HCEC 1CT (cell line): ENCODE measurements around the gene TMEM240.
"Not testable (repeated sequence)": the region's sequence is repeated elsewhere in the genome, so short reads cannot be mapped to it uniquely, and the experiment has no call there.

Experiments
- DNase-seq: peaks from one replicate; pipeline ENCODE4 v3.0.0-alpha.2; 2017

Gene TMEM240

DNA sequence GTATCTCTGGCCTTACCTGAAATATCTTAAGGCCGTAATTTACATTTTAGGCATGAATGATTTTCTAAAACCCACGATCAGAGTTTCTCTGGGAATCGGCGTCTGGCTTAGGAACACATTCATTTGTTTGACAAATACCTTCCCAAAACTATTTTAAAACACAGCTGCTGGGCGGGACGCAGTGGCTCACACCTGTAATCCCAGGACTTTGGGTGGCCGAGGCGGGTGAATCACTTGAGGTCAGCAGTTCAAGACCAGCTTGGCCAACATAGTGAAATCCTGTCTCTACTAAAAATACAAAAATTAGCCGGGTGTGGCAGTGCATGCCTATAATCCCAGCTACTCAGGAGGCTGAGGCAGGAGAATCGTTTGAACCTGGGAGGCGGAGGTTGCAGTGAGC is 16.5 kb upstream of the TMEM240 start:
- not testable (repeated sequence) for DNase-seq

DNA sequence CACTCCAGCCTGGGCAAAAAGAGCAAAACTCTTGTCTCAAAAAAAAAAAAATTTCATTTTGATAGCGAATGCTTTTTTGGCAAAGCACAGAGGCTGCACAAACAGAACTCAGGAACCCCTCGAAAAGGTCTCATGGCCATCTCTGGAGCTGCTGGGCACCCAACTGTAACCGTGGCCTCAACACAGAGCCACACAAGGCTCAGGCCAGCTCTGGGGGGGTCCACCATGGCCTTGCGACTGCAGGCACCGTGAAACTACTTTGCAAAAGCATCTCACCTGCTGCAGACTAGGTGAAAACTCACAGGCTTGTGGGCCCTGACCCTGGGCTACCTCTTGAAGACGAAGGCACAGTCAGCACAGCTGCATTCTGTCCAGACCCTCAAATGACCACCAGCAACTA is 16.1 kb upstream of the TMEM240 start:
- no peak for DNase-seq

DNA sequence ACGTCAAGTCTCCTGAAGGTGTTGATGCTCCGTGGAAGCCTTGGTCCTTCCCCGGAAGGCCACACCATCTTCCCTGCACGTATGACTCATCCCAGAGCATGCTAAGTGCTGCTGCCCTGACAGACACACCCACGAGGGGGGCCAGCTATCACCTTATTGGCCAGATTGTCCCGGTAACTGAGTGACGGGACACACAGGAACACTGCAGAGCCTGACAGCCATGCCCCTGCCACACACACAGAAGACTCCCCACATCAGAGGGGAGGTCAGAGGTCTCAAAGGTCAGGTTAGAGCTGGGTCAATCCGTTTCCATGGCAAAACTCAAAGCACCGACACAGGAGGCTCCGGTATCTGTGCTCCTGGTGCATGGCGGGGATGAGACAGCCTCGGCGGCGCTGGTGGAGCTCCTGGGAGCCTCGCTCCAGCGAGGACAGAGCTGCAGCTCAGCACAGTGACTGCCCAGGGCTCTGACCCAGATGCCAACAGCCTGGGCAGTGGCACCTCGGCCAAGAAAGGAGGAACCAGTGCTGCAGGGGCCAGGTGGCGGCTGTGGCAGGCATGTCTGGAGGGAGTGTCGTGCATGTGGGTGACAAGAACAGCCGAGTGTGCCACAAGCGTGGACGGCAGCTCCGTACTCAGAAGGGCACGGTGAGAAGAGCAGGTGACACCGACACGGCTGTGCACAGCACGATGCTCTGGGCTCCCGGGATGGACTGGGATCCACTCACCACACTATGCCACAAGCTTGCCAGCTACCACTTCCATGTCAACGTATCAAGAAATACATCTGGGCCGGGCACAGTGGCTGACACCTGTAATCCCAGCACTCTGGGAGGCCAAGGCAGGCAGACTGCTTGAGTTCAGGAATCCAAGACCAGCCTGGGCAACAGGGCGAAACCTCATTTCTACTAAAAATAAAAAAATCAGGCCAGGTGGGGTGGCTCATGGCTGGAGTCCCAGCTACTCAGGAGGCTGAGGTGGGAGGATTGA is 14.8 kb upstream of the TMEM240 start:
- peak; percentile 55 for DNase-seq

DNA sequence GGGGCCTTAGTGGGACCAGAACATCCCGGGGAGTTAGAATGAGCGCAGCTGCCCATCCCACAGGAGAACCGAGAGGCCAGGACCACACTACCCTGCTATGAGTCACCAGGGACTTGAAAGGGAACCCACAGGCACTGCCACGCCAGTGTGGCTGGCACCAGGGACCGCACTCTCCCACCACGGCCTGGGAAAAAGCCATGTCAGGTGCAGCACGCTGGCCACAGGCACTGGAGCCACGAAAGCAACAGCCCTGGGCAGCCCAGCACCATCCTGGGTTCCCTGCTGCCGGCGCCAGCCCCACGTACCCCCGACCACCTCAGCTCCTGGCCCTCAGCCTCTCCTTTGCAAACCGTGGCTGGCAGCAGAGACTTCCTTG is 14.1 kb upstream of the TMEM240 start:
- DNase-seq: no peak

DNA sequence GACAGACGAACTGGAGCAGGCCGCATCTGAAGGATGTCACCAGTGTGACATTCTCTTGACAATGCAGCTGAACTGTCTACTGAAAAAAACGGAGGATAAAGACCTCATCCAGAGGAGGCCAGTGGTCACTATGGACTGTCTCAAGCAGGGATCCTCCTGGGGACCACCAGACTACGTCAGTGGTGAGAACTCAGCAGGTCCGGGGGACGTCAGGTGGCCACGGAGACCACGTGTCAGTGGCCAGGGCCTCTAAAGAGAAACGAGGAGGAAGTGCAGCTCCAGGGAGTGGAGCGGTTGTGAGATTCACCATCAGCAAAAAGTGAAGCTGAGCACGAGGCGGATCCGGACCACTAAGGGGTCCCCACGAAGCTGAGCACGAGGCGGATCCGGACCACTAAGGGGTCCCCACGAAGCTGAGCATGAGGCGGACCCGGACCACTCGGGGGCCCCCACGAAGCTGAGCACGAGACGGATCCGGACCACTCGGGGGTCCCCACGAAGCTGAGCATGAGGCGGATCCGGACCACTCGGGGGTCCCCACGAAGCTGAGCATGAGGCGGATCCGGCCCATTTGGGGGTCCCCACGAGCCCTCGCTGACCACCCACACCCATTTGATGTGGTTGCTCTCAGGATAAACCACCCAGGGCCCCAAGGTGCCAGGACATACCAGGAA is 13.5 kb upstream of the TMEM240 start:
- no peak for DNase-seq

DNA sequence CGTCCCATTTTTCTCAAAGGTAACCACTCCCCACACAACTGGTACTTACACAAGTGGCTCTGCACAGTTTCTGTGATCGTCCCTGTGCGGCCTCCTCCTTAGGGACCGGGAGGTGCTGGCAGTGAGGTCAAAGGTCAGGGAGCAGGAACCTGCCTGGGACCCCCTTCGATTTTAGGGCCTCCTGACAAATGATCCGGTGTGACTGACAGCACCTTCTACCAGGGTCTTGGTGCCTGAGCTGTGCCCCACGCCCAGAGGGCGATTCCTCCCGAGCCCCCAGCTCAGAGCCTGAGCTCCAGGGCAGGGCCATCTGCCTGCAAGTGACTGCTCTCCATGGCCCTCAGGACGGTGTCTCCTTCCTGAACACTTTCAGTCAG is 11.8 kb upstream of the TMEM240 start:
- DNase-seq: no peak

DNA sequence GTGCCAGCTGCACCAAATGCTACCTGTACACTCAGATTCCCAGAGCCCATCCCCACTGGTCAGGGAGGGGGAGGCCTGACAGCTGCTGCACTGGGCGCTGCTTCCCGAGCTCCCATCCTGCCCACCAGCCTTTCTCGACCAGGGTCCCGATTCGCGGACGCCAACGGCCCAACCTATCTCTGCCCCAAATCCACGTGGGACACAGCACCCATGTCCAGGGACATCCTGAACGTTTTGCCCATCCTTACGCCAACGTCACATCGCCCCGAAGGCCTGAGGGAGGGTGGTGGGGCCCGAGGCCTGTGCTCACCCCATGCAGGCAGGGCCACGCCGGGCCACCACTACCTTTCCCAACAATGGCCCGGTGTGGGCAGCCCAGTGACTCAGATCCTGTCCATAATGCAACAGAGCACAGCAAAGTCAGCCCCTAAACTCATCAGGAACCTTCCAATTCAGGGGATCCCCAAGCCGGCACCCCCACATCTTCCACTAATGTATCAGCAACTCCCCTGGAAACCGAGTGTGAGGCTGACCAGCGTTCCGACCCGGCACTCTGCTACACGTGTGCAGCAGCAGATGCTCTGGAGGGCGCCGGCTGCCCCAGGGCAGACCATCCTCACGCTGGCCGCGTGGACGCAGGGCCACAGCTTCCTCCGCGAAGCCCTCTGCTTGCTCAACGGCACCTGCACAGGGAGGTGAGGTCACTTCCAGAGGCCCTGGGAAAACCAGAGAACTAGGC is 11.3 kb upstream of the TMEM240 start:
- no peak for DNase-seq

DNA sequence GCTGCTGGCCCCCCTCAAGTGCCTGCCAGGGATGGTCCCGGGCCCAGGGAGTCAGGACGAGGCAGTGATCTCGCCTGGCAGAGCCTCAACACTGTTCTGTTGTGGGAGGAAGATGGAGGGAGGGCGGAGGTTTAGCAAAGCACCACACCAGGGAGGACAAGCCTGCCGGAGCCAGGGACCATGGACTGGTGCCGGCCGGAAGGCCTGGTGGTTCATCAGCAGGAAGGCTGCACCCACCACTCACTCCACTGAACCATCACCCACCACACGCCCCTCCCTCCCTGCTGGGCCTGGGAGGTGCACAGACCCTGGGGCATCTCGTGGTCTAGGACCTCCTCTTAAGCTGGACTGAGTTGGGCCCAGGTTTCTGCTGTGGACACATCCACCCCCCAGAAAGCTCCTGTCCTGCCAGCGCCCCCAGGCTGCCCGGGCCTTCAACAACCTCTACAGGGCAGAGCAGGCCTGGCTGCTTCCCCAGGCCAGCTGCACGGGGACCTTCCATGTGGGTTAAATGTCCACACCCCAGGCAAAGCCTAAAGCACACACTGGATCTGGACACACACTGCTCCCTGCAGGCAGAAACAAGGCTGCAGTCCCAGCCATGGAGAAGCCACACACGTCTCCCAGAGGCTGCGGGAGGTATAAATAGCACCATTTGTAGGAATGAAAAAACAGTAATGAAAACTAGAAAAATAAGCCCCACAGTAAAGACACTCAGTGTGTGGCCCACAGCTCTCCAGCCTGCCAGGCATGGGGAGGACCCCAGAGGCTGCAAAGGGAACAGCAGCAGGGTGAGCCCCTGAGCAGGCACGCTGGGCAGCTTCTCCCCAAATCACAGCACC is 10.4 kb upstream of the TMEM240 start:
- DNase-seq: peak; percentile 23

DNA sequence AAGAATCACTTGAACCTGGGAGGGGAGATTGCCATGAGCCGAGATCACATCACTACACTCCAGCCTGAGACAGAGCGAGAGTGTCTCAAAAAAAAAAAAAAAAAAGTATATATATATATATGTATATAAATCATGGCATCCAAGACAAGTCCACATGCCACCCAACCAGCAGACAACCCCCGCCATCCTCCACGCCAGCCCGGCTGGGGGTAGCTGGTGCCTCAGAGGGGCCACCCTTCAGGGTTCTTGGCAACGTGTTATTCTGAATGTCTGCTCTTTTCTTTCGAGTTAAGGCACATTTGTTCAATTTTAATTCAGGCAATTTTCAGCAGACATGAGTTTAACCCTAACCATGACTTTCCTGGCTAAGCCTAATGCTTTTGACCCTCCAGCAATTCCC is 9.7 kb upstream of the TMEM240 start:
- DNase-seq: no peak

DNA sequence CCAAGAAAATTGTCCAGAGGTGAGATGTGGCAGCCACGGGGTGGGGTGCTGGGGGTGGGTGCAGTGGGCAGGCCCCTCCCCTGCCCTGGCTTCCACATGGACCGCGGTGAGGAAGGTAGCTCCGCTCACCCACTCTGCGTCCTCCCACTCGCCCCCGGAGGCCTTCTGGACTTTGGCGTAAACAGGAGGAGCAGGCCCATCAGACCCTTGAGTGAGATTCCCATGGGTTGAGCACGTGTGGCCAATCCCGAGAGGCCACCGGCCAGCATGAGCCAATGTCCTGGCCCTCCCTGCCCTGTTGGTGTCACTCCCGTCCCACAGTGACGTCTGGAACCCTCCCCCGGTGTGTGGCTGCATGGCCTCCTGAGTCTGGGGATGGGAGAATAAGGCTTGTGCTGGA is 8.2 kb upstream of the TMEM240 start:
- DNase-seq: no peak

DNA sequence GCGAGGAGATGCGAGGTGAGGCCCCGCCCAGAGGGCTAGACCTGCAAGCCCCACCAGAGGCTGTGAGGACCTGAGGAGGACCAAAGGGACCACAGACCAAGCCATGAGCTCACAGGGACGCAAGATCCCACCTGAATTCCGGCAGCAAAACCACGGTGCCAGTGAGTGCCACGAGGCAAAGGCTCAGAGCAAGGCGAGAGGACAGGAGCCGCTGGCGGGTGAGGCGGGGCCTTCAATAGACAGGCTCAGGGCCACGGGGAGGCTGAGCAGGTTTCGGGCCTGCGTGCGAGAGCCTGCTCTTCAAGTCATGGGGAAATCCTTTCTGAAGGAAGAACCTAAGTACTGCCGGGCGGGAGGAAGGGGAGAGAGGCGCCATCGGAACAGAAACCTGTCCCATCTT is 7.1 kb upstream of the TMEM240 start:
- no peak for DNase-seq

DNA sequence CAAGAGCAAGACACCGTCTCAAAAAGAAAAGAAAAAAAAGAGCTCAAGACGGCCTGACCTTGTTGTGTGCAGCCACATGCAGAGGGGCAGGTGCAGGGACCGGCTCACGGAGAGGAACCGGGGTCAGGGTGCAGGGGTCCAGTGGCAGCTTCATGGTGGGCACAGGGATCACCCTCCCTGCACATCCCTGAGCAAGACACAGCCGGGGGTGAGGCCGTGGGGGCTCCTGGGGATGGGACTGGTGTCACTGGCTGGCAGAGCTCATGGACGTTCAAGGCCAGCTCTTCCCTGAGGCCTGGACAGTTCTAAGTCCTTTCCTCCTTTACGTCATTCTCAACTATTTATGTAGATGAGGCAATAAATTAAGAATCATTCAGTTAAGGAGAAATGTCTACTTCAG is 6.6 kb upstream of the TMEM240 start:
- DNase-seq: no peak

DNA sequence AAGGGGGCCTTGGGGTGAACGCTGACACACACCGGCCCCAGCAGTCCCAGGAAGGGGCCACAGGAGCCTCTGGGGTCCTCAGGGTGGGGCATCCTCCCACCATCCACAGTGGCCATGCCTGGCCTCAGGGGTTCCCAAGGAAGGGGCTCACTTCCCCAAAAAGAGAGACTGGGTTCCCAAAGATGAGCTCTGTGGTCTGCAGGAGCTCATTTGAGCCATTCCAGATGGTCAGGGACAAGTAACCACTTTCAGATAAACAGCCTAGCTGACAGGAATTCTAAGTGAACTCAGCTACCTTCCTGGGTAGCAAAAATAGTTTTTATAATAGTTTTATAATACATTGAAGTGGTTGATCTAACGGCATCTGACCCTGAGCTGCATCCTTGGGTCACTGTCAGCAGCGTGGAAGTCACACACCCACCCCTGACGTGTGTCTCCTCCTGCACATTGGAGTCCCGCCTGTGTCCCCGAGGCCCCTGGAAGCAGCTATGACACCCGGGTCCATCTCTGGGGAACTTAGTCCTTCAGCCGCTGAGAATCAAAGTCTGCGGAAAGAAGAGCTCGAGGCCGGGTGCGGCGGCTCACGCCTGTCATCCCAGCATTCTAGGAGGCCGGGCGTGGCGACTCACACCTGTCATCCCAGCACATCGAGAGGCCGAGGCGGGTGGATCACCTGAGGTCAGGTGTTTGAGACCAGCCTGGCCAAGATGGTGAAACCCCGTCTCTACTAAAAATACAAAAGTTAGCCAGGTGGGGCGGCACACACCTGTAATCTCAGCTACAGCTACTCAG is 5.7 kb upstream of the TMEM240 start:
- DNase-seq: no peak

DNA sequence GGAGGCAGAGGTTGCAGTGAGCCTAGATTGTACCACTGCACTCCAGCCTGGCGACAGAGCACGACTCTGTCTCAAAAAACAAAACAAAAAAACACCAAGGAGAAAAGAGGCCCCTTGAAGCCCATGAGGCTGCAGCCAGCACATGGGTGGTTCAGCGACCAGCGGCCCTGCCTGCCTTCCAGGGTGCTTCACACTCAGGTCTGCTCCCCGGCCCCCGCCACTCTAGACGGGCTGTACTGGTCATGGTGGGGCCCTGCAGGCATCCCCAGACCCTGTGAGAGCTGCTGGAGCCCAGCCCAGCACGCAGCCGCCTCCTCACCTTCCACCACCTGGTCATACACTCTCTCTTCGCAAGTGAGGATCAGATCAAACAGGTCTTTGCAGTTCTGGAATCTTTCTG is 4.1 kb upstream of the TMEM240 start:
- DNase-seq: no peak

DNA sequence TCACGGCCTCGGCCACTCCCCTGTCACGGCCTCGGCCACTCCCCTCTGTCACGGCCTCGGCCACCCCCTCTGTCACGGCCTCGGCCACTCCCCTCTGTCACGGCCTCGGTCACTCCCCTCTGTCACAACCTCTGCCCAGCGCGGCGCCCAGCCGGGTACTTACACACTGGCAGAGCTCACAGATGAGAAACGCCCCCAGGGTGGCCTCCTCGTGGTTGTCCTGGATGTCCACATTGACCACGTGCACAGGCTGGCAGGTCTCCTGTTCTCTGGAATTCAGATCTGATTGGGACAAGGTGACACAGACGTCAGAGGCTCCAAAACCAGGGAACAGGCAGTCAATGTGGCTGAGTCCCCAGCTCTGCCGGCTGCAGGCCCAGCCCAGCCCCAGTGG is 3.3 kb upstream of the TMEM240 start:
- no peak for DNase-seq

DNA sequence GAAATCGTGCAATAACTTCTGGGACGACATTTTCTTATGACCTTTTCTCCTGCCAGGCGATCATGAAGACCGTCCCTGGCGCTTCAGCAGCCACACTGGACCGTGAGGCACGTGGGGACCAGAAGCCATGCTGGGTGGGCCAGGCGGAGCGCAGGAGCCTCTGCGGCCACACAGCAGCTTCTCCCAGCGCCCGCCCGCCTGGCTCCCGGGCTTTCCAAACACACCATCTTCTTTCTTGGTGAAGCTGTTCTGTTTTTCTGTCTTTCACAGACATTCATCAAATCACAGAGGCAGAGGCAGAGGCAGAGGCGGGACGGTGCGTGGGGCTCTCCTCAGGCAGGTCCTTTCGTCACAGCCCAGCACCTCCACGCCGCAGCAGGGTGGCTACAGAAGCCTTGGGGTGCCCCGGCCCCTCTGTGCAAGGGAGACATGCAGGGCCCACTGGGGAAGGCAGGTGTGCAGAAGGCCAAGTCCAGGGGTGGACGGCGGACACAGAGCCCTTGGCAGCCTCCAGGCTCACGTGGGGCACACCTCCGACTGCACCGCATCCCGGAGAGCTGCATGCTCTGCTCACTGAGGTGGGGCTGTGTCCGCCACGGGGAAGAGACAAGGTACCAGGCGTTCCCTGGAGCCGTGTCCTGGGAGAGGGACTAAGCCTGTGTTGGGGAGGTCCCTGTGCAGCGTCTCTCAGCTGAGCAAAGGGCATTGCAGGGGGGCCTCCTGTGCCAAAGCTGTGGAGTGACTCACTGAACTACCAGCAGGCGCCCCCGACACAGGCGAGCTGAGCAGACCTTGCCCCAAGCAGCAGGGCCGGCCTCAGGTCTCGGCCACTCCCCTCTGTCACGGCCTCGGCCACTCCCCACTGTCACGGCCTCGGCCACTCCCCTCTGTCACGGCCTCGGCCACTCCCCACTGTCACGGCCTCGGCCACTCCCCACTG is 2.6 kb upstream of the TMEM240 start:
- DNase-seq: no peak

DNA sequence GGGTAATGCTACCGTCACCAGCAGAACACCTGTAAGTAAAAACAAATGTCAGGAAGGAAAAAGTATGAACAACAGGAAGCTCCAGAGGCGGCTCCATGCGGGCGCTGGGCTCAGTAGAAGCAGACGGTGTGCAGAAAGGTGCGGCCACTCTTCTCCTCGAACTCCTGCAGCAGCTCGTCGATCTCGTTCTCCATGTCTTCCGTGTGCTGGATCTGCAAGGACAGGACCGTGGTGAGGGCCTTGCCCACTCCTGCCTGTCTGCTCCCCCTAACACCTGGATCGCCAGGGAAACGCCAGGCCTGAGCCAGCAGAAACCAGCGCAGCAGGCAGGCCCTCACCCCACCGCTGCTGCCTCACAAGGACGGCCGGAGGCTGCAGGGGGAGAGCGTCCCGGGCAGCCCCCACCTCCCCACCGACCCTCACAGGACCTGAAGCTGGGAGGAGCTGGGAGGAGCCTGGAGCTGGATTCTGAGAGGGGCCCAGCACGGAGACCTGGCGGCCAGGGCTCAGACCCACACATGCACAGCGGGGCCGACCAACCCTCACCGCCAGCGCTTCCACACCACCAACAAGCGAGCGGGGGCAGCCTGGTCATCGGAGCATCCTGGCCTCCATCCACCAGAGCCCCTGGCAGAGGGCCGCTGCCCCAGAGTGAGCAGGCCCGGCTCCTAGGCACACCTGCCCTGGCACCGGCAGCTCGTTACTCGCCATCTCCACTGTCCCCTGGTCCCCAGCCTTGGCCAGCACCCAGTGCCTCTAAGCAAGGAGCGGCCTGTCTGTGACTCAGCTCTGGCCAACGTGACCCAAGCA is 1.7 kb upstream of the TMEM240 start:
- no peak for DNase-seq

DNA sequence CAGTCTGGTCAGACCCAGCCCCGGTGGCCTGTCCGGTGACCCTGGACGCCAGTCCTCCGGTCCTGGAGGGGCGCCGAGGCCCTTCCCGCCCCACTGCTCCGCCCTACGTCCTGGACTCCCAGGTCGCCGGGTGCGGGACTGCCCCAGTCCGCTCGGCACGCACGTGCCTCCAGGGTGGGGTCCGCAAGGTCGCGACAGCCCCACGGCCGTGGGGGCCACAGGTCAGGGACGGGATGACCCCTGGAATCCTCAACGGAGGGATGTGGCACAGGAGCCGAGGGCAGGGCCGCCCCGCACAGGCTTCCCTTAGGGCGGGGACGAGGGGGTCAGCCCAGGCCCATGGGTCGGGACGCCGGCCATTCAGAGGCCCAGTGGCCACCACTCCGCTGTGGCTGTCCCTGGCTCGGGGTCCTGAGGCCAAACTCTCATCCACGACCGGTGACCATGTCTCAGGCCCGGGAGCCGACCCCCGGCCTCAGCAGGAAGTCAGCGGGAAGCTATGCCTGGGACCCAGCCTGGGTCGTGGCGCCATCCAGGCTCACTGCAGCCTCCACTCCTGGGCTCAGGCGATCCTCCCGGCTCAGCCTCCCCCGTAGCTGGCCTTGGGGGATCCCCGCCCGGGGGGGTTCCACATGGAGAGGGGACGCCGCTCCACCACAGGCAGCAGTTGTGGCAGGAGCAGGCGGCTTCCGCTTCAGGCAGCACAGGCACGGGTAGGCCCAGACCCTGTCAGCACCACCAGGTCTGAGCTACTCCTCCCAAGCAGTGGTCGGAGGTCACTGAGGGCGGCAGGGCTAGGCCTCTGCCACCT is 599 bp upstream of the TMEM240 start:
- no peak for DNase-seq
